ENCODE results near the gene FGFR3. TPM values are rescaled to one million over a fixed set of nuclear protein-coding genes. Genes with fewer than 3 reads are reported as not detected.

FGFR3 gene
- total and polyA plus RNA-seq, 2 of the 4 experiments (the other 2 are of a cell fraction): 0.18 to 0.67 TPM

GRCh38 chr4:1846580-1846979, 53.5 kb downstream of the FGFR3 start:
- Histone ChIP-seq H2BK15ac (ENCODE audit: low read depth, low read length) (no peak overlapping the region), H3K27ac (ENCODE audit: insufficient read depth, low read length) (no peak overlapping the region), H3K4me1 (ENCODE audit: control insufficient read depth, insufficient read depth, low read length) (peaks cover 27% of the 10 kb centered on the region), H3K18ac (ENCODE audit: low read depth, low read length) (no peak overlapping the region), H3K27me3 (ENCODE audit: control insufficient read depth, insufficient read depth, low read length) (no peaks in the 10 kb centered on the region), H2AFZ (replicated peaks; ENCODE audit: low read length, poor library complexity) (no peak overlapping the region), H3K4me2 (ENCODE audit: low read depth, low read length) (no peak overlapping the region), H4K5ac (ENCODE audit: low read depth, low read length) (no peak overlapping the region), H4K8ac (ENCODE audit: low read depth in 2 of 2, low read length in 2 of 2) (no peak overlapping the region), H3K9me1 (ENCODE audit: insufficient read depth, low read length) (peaks cover 26% of the 10 kb centered on the region), H4K91ac (ENCODE audit: insufficient read depth, low read depth, low read length) (no peak overlapping the region), H4K20me1 (ENCODE audit: insufficient read depth, low read length) (peaks cover 38% of the 10 kb centered on the region), H3K9ac (ENCODE audit: low read depth, low read length) (no peak overlapping the region), H3K9me3 (ENCODE audit: control insufficient read depth, insufficient read depth, low read length) (no peaks in the 10 kb centered on the region), H2BK5ac (ENCODE audit: low read depth, low read length, poor library complexity, severe bottlenecking) (no peak overlapping the region), H3K4ac (ENCODE audit: low read depth, low read length) (no peak overlapping the region), H2AK5ac (ENCODE audit: low read depth, low read length) (no peak overlapping the region), H3K56ac (ENCODE audit: extremely low read depth, insufficient read depth, low read length) (no peak overlapping the region), H3K36me3 (ENCODE audit: control insufficient read depth, insufficient read depth, low read length) (peaks cover 21% of the 10 kb centered on the region), H3K23ac (ENCODE audit: low read depth, low read length) (no peak overlapping the region), H2BK120ac (ENCODE audit: low read depth, low read length) (no peak overlapping the region), H2BK20ac (ENCODE audit: low read depth, low read length) (no peak overlapping the region), H3K4me3 (ENCODE audit: insufficient read depth, low read depth, low read length) (no peak overlapping the region), H3K14ac (replicated peaks; ENCODE audit: low read depth, low read length) (no peak overlapping the region), H2AK9ac (replicated peaks; ENCODE audit: low read depth, low read length, poor library complexity) (no peak overlapping the region), H3K79me1 (ENCODE audit: low read depth in 1 of 2, low read length in 2 of 2) (peaks cover 15 to 69% of the 10 kb centered on the region in 2 experiments)
- in situ Hi-C loops (cut with MboI; ENCODE audit: low sequenced_read_pairs): no loop called here
- ATAC-seq (ENCODE audit: low read depth) (no peak), DNase-seq (no peak)
- no CpG with 5 or more reads among the region's 2 CpGs for WGBS, 2 experiments (ENCODE audit: extremely low coverage in 2 of 2, insufficient read length in 1 of 2)
- no TSS peak for BruUV-seq (replicated peaks)
- intact Hi-C loops (cut with micrococcal nuclease): no loop called here
- ChIA-PET POLR2A (ENCODE audit: unreplicated experiment) (no interaction called here), CTCF (no interaction called here)
- dilution Hi-C loops (cut with HindIII; ENCODE audit: low sequenced_read_pairs, unreplicated experiment): no loop called here
- TF ChIP-seq CTCF (conservative IDR thresholded peaks at IDR 0.05; ENCODE audit: low read depth, low read length): no peak
- no peak for TF ChIP-seq NFE2L2 (IDR thresholded peaks at IDR 0.05; ENCODE audit: low read depth, low read length)
- no peak for TF ChIP-seq RAD21 (IDR thresholded peaks at IDR 0.05; ENCODE audit: low read length)
- TF ChIP-seq CHD1 (IDR thresholded peaks at IDR 0.05; ENCODE audit: low read depth, low read length): no peak
- TF ChIP-seq BHLHE40 (IDR thresholded peaks at IDR 0.05; ENCODE audit: low read depth, low read length): no peak
- no peak for TF ChIP-seq MAFK (IDR thresholded peaks at IDR 0.05; ENCODE audit: low read depth, low read length)
- TF ChIP-seq MAZ (IDR thresholded peaks at IDR 0.05; ENCODE audit: borderline replicate concordance, low read depth, low read length): no peak
- TF ChIP-seq SMC3 (IDR thresholded peaks at IDR 0.05; ENCODE audit: low read depth, low read length): no peak
- TF ChIP-seq FOS (IDR thresholded peaks at IDR 0.05; ENCODE audit: low read depth, low read length): no peak
